Trophoblast cell (in vitro differentiated cells and primary cell): ENCODE data around the gene SPTB.

ENCODE experiments used
- DNase-seq, 2 donors: peaks; one replicate each; pipeline ENCODE4 v3.0.0-alpha.2; 2016
- H2AFZ ChIP-seq: 2 replicates; pipeline ENCODE4 v1.6.1; 2013; ENCODE audit warnings: low read length, moderate library complexity, mild to moderate bottlenecking; ENCODE audit not compliant: insufficient read depth, poor library complexity
- H2AK5ac ChIP-seq: 2 replicates; pipeline ENCODE4 v1.6.1; 2013; ENCODE audit warnings: mild to moderate bottlenecking, low read length
- H2BK120ac ChIP-seq: 2 replicates; pipeline ENCODE4 v1.6.1; 2013; ENCODE audit warnings: low read length, mild to moderate bottlenecking, moderate library complexity; ENCODE audit not compliant: insufficient read depth, poor library complexity
- H2BK12ac ChIP-seq: 2 replicates; pipeline ENCODE4 v1.6.1; 2013; ENCODE audit warnings: mild to moderate bottlenecking, low read length, moderate library complexity
- H2BK5ac ChIP-seq: 2 replicates; pipeline ENCODE4 v1.6.1; 2013; ENCODE audit warnings: low read length, low read depth, moderate library complexity, mild to moderate bottlenecking; ENCODE audit not compliant: poor library complexity
- H3K14ac ChIP-seq: 2 replicates; pipeline ENCODE4 v1.6.1; 2013; ENCODE audit warnings: mild to moderate bottlenecking, low read length
- H3K18ac ChIP-seq: 2 replicates; pipeline ENCODE4 v1.6.1; 2013; ENCODE audit warnings: mild to moderate bottlenecking, low read length
- H3K23ac ChIP-seq: 2 replicates; pipeline ENCODE4 v1.6.1; 2013; ENCODE audit warnings: low read length
- H3K27ac ChIP-seq: 2 replicates; pipeline ENCODE4 v1.5.1; 2013; ENCODE audit warnings: low read depth, mild to moderate bottlenecking, inconsistent platforms, low read length, moderate library complexity
- H3K27me3 ChIP-seq: 2 replicates; pipeline ENCODE4 v1.6.1; 2013; ENCODE audit warnings: inconsistent platforms, mild to moderate bottlenecking, low read length, moderate library complexity; ENCODE audit not compliant: insufficient read depth
- H3K36me3 ChIP-seq, 2 experiments: 1 replicate in 1 of 2; 2 replicates in 1 of 2; pipeline ENCODE4 v1.6.1; 2013; ENCODE audit warnings: low read length in 2 of 2, mild to moderate bottlenecking in 2 of 2, moderate library complexity in 1 of 2; ENCODE audit not compliant: insufficient read depth in 2 of 2, control insufficient read depth in 1 of 2
- H3K4ac ChIP-seq: 2 replicates; pipeline ENCODE4 v1.6.1; 2013; ENCODE audit warnings: low read depth, mild to moderate bottlenecking, low read length, moderate library complexity
- H3K4me1 ChIP-seq, 2 experiments: 1 replicate in 1 of 2; 2 replicates in 1 of 2; pipeline ENCODE4 v1.6.1; 2013; ENCODE audit warnings: low read length in 2 of 2, mild to moderate bottlenecking in 2 of 2, moderate library complexity in 1 of 2; ENCODE audit not compliant: insufficient read depth in 2 of 2, control insufficient read depth in 1 of 2
- H3K4me2 ChIP-seq: 2 replicates; pipeline ENCODE4 v1.6.1; 2013; ENCODE audit warnings: inconsistent platforms, mild to moderate bottlenecking, low read length, moderate library complexity
- H3K4me3 ChIP-seq: 2 replicates; pipeline ENCODE4 v1.5.1; 2013; ENCODE audit warnings: mild to moderate bottlenecking, low read depth, low read length, inconsistent platforms
- H3K79me1 ChIP-seq: one replicate; pipeline ENCODE4 v1.6.1; 2013; ENCODE audit warnings: low read length
- H3K79me2 ChIP-seq: 2 replicates; pipeline ENCODE4 v1.6.1; 2013; ENCODE audit warnings: low read length, mild to moderate bottlenecking; ENCODE audit not compliant: control insufficient read depth, insufficient read depth, poor library complexity
- H3K9ac ChIP-seq: 2 replicates; pipeline ENCODE4 v1.6.1; 2013; ENCODE audit warnings: mild to moderate bottlenecking, low read length
- H3K9me3 ChIP-seq: 2 replicates; pipeline ENCODE4 v1.6.1; 2013; ENCODE audit warnings: low read depth, mild to moderate bottlenecking, control low read depth, inconsistent platforms, low read length; ENCODE audit not compliant: insufficient read depth
- H4K12ac ChIP-seq: 2 replicates; pipeline ENCODE4 v1.6.1; 2013; ENCODE audit warnings: low read depth, mild to moderate bottlenecking, low read length, moderate library complexity
- H4K8ac ChIP-seq: 2 replicates; pipeline ENCODE4 v1.6.1; 2013; ENCODE audit warnings: low read depth, mild to moderate bottlenecking, low read length, moderate library complexity
- H4K91ac ChIP-seq: one replicate; pipeline ENCODE4 v1.6.1; 2013; ENCODE audit warnings: low read depth, mild to moderate bottlenecking, low read length, moderate library complexity
- WGBS: extraction: QIAGEN DNeasy Blood & Tissue Kit; methylation state at CpG from one replicate; pipeline ENCODE4 v1.1.7; 2013; ENCODE audit warnings: missing lambda C conversion rate; ENCODE audit not compliant: insufficient read length, insufficient coverage; ENCODE audit errors: extremely low coverage; 5-methylcytosine and 5-hydroxymethylcytosine counted together

SPTB gene

GRCh38 chr14:64841772-64842750, 37.6 kb downstream of the SPTB start:
- H3K14ac ChIP-seq: no peak overlapping the region
- H3K27ac ChIP-seq: no peak overlapping the region
- no peaks in the 10 kb centered on the region for H3K27me3 ChIP-seq
- H2BK12ac ChIP-seq: no peak overlapping the region
- H2BK120ac ChIP-seq: no peak overlapping the region
- no peaks in the 10 kb centered on the region for H3K9me3 ChIP-seq
- no peak overlapping the region for H3K4ac ChIP-seq
- peak in 1 of 2 donors; percentile 12 for DNase-seq
- no CpG with 5 or more reads among the region's 18 CpGs for WGBS
- no peak overlapping the region for H2AFZ ChIP-seq
- no peak overlapping the region for H3K4me3 ChIP-seq
- H3K9ac ChIP-seq: no peak overlapping the region
- H3K4me2 ChIP-seq: no peak overlapping the region
- H2AK5ac ChIP-seq: no peak overlapping the region
- no peak overlapping the region for H4K8ac ChIP-seq
- H4K91ac ChIP-seq: no peak overlapping the region
- no peaks in the 10 kb centered on the region for H3K36me3 ChIP-seq
- no peak overlapping the region for H3K23ac ChIP-seq
- H3K79me1 ChIP-seq: no peaks in the 10 kb centered on the region
- H3K79me2 ChIP-seq: no peaks in the 10 kb centered on the region
- peaks cover 0 to 2% of the 10 kb centered on the region in 2 experiments for H3K4me1 ChIP-seq
- no peak overlapping the region for H3K18ac ChIP-seq
- no peak overlapping the region for H2BK5ac ChIP-seq
- H4K12ac ChIP-seq: no peak overlapping the region

- Histone ChIP-seq H2BK120ac (no peak overlapping the region), H3K36me3 (no peaks in the 10 kb centered on the region), H2BK12ac (no peak overlapping the region), H3K9me3 (no peaks in the 10 kb centered on the region), H3K4me3 (no peak overlapping the region), H3K79me1 (no peaks in the 10 kb centered on the region), H4K12ac (no peak overlapping the region), H3K23ac (no peak overlapping the region), H3K4me2 (no peak overlapping the region), H3K27me3 (no peaks in the 10 kb centered on the region), H4K91ac (no peak overlapping the region), H3K4ac (no peak overlapping the region), H2AFZ (no peak overlapping the region), H3K4me1 (peaks cover 0 to 2% of the 10 kb centered on the region in 2 experiments), H3K27ac (no peak overlapping the region), H2AK5ac (no peak overlapping the region), H3K18ac (no peak overlapping the region), H3K14ac (no peak overlapping the region), H3K79me2 (no peaks in the 10 kb centered on the region), H2BK5ac (no peak overlapping the region), H4K8ac (no peak overlapping the region), H3K9ac (no peak overlapping the region)
- peak; percentile 53 to 84 for DNase-seq
- no CpG with 5 or more reads among the region's 6 CpGs for WGBS
These were observed 38.5 kb downstream of the SPTB start for GRCh38 chr14:64841121-64841651.

DNA sequence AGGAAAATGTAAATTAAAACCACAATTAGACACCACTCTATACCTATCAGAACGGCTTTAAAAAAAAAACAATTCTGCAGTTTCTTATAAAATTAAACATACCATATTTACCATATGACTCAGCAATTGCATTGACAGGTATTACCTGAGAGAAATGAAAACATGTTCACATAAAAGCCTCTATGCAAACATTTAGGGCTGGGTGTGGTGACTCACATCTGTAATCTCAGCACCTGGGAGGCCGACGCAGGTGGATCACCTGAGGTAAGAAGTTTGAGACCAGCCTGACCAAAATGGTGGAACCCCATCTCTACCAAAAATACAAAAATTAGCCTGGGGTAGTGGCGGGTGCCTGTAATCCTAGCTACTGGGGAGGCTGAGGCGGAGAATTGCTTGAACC, 41.1 kb downstream of the SPTB start:
- Histone ChIP-seq H2AFZ (no peak overlapping the region), H3K14ac (no peak overlapping the region), H2BK5ac (no peak overlapping the region), H3K27ac (no peak overlapping the region), H3K36me3 (no peaks in the 10 kb centered on the region), H4K8ac (no peak overlapping the region), H2BK120ac (no peak overlapping the region), H3K27me3 (no peaks in the 10 kb centered on the region), H4K12ac (no peak overlapping the region), H2BK12ac (no peak overlapping the region), H3K4ac (no peak overlapping the region), H3K9me3 (no peaks in the 10 kb centered on the region), H3K4me1 (peaks cover 0 to 2% of the 10 kb centered on the region in 2 experiments), H3K23ac (no peak overlapping the region), H3K9ac (no peak overlapping the region), H3K79me1 (no peaks in the 10 kb centered on the region), H3K79me2 (no peaks in the 10 kb centered on the region), H3K4me3 (no peak overlapping the region), H3K18ac (no peak overlapping the region), H3K4me2 (no peak overlapping the region), H4K91ac (no peak overlapping the region), H2AK5ac (no peak overlapping the region)
- WGBS: no CpG with 5 or more reads among the region's 5 CpGs
- DNase-seq: no peak

DNA sequence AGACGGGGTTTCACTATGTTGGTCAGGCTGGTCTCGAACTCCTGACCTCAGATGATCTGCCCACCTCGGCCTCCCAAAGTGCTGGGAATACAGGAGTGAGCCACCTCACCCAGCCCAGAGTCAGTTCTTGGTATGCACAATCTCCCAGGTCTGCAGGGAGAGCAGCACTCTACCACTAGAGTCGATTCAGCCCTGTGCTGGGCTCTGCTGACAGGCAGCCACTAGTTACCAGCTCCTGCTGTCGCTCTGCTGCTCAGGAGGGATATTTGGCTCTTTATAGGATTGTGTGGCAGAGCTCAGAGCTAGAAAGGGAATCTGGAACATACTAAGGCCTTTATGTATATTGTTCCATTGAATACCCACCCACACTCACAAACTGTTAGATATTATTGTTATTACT, 44.3 kb downstream of the SPTB start:
- no peak overlapping the region for H3K23ac ChIP-seq
- H3K4me1 ChIP-seq: no peaks in the 10 kb centered on the region
- H2BK5ac ChIP-seq: no peak overlapping the region
- WGBS: no CpG with 5 or more reads among the region's 5 CpGs
- H3K27me3 ChIP-seq: no peaks in the 10 kb centered on the region
- no peak for DNase-seq
- H4K91ac ChIP-seq: no peak overlapping the region
- H3K4me2 ChIP-seq: no peak overlapping the region
- H3K4ac ChIP-seq: no peak overlapping the region
- H3K79me2 ChIP-seq: no peaks in the 10 kb centered on the region
- no peak overlapping the region for H2AK5ac ChIP-seq
- no peak overlapping the region for H3K18ac ChIP-seq
- no peak overlapping the region for H2BK12ac ChIP-seq
- no peak overlapping the region for H3K27ac ChIP-seq
- no peak overlapping the region for H4K8ac ChIP-seq
- H4K12ac ChIP-seq: no peak overlapping the region
- no peak overlapping the region for H3K14ac ChIP-seq
- no peak overlapping the region for H3K9ac ChIP-seq
- no peak overlapping the region for H2AFZ ChIP-seq
- no peak overlapping the region for H3K4me3 ChIP-seq
- H2BK120ac ChIP-seq: no peak overlapping the region
- H3K9me3 ChIP-seq: no peaks in the 10 kb centered on the region
- no peaks in the 10 kb centered on the region for H3K36me3 ChIP-seq
- H3K79me1 ChIP-seq: no peaks in the 10 kb centered on the region
